Astrocyte of the spinal cord (primary cell): ENCODE measurements around the gene GABRR2.

Experiments used
- DNase-seq: peaks from one replicate; pipeline ENCODE4 v3.0.0; 2011; ENCODE audit warnings: low read depth, low spot score
- H3K4me3 ChIP-seq: 2 replicates; pipeline ENCODE4 v1.5.1; 2011; ENCODE audit warnings: low read depth, mild to moderate bottlenecking, low read length, moderate library complexity
- CTCF ChIP-seq: IDR thresholded peaks from 2 replicates; pipeline ENCODE4 v1.5.1; 2012; ENCODE audit warnings: low read depth, mild to moderate bottlenecking, low read length, inconsistent platforms
- in situ Hi-C: cut with HindIII; loops from 2 replicates; pipeline ENCODE4 v1.10.0; 2017; ENCODE audit warnings: low sequenced_read_pairs

Gene GABRR2

DNA sequence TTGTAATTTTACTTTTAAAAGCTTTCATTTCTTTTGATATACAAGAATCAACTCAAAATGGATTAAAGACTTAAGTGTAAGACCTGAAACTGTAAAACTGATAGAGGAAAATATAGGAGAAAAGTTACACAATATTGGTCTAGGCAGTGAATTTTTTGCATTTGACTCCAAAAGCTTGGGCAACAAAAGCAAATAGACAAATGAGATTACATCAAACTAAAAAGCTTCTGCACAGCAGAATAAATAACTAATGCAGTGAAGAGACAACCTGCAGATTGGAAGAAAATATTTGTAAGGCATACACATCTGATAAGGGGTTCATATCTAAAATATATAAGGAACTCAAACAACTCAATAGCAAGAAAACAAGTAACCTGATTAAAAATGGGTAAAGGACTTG lies 100.9 kb downstream of the GABRR2 start:
- no peak for DNase-seq
- no peak overlapping the region for H3K4me3 ChIP-seq
- no peak for TF ChIP-seq CTCF
- in situ Hi-C loops: no loop called here

- TF ChIP-seq CTCF: no peak
- in situ Hi-C loops: no loop called here
- DNase-seq: no peak
- no peak overlapping the region for H3K4me3 ChIP-seq
These were observed 102.6 kb downstream of the GABRR2 start for GRCh38 chr6:89212472-89212871.

DNA sequence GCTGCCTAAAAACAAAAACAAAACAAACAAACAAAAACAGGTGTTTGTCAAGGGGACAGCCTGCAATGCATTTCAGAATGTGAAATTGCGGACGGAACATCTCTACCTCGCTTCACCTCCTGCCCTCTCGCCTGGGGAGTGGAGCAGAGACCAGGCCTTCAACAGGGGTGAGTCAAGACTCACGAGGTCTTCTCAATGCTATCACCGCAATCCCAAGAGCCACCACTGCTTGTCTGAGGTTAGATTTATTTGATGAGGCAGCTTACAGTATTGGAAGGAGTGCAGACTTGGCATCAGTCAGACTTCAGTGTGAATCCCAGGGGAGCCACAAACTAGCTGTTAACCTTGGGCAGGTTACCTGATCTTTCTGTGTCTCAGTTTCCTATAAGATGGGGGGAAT lies 105.6 kb downstream of the GABRR2 start:
- TF ChIP-seq CTCF: no peak
- no peak overlapping the region for H3K4me3 ChIP-seq
- in situ Hi-C loops: no loop called here
- DNase-seq: no peak

- no peak for TF ChIP-seq CTCF
- H3K4me3 ChIP-seq: no peak overlapping the region
- in situ Hi-C loops: no loop called here
- no peak for DNase-seq
These were observed 106.5 kb downstream of the GABRR2 start for GRCh38 chr6:89208551-89208950.
